NCI-H82 treated with DMSO at 0.1 percent for 48 hours (cell line): Measurements from ENCODE around the gene THBS3.
"Not testable (repeated sequence)": the region's sequence is repeated elsewhere in the genome, so short reads cannot be mapped to it uniquely, and the experiment has no call there.

Experiments
- DNase-seq: peaks from one replicate; lab custom pipeline; 2025; ENCODE audit not compliant: unreplicated experiment; lab: John Stamatoyannopoulos, UW

THBS3 gene

GRCh38 chr1:155207806-155208540 is at the start of gene THBS3:
Gene THBS3 (minus strand): TSS chr1:155207897. CDS start chr1:155207876, 21 bp downstream.
- DNase-seq = peak; percentile 41

DNA sequence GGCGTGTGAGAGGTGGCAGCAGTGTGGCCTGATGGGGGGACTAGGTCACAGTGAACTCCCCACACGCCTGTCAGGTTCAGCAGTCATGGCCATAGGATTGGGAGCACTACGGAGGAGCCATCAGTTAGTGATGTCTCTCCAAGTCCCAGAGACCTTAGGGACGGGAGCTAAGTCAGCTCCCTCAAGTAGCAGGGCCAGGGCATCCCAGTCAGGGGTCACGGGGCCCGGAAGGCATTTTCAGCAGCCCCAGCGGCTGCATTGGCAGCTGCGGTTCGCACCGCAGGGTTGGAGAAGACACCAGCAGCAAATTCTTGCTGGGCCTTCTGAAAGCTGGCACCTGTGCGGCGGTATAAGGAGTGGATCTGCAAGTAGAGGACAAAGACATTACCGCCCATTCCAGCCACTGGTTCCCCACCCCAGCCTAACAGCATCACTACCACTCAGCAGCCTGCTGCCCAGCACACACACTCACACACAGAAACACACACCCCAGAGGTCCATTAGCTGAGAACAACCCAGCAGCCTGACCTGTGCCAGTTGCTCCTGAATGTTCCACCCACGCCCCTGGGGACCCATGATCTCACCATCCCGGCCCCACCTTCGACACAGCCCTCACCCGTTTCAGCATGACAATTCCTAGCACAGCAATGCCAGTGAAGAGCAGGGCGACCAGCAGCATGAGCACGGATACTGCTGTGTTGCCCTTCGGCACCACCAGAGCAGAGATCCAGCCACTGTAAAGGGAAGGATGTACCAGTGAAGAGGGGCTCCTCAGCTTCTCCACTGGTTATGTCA is 48.6 kb upstream of the THBS3 start:
- DNase-seq = no peak

DNA sequence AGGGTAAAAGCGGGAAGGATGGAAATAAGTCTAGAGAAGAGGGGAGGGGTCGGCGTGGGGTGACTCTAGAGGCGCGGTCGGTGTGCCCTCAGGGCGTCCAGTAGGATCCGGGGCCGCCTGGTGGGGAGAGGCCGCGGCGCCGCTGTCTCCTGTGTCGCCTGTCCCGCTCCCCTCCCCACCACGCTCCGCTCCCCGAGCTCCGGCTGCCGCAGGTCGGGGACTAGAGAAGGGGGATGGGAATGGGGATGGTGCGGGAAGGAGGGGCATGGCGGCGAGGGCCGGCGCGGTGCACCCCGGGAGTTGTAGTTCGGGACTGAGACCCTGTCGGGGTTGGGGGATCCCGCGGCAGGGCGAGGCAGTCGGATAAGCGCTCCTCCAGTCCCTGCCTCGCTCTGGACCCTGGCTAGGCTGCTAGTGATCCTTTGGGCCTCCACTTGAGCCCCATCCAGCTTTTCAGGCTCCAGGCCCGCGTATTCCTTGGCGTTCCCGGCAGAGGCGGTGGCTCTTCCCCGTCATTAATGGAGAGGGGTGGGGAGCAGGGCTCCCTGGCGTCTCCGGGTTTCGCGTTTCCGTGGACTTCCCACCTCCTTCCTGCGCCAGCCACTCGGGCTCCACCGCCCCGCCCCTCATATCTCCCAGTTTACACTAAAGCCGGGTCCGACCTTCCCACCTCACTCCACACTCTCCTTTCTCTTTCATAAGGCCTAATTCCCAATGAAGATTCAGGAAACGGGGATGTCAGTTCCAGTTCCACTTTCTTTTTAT is 47.7 kb upstream of the THBS3 start, which contains the start of gene ENTREP3:
TSS of gene ENTREP3 (minus strand) at position 241 of the 765 bp plus-strand sequence. CDS start 606 bp downstream, outside the sequence.
- peak; percentile 78 for DNase-seq

GRCh38 chr1:155254714-155255242 is 47.1 kb upstream of the THBS3 start:
- DNase-seq = no peak

- no peak for DNase-seq
These were observed 46.6 kb upstream of the THBS3 start for GRCh38 chr1:155254228-155254713.

DNA sequence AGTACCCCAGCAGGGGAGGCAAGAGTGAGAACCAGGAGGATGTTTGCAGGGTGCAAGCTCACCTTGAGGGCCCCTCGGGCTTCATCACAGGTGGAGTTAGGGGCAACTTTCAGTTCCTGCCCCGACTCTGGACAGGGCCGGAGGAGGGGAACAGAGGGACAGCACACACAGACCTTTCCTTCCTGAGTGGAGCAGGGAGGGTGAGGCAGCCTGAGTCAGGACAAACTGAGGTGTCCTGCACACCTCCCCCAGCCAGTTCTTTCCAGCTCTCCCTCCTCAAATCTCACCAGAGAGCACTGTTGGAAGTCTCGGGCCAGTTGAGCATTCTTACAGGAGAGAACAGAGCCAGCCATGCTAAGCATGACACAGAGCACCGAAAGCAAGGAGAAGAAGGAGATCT is 46.1 kb upstream of the THBS3 start:
- DNase-seq = no peak

DNA sequence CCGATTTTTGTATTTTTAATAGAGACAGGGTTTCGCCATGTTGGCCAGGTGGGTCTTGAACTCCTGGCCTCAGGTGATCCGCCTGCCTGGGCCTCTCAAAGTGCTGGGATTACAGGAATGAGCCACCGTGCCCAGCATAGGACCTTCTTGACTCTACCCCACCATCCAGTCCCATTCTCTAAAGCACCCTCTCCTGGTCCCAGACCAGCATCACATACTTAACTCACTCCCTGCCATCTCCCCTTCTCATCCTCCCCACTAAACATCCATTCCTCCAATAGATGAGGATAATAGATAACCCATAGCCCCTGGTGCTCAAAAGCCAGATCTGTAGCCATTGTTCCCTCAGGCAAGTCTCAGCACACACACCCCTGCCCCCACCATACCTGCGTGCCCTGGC is 45.5 kb upstream of the THBS3 start:
- no peak for DNase-seq

- no peak for DNase-seq
These were observed 43.9 kb upstream of the THBS3 start for GRCh38 chr1:155251566-155251965.

DNA sequence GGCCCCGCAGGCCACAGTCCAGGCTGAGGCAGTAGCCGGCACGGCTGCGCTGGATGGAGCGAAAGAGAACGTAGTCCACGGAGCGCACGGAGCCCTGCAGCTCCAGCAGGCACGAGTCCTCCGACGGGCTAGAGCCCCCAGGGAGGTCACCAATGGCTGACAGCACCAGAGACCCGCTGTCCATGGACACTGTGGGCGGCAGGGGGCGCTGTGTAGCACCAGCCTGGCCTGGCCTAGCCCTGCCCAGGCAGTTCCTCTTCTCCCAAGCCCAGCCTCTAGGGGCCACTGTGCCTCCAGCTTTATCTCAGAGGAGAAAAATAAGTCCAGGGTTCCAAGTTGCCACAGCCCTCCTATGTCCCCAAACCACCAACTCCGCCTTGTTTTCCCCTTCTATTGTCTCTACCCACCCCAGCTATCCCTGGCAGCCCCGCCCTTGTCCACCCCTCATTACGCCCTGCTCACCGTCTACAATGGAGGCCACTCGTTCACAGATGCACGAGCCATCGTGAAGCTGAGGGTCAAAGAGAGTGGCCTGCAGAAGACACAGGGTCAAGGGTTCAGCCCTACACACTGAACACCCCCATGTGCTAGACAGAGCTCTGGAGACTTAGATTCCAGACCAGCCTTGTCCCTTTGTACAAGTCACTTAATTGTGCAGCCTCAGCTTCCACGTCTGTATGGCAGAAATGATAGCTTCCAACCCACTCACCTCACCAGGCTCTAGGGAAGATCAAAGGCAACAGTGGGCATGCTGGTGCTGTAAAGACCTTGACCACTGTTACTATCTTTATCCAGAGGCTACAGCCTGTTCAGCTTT is 43.1 kb upstream of the THBS3 start:
- peak; percentile 91 for DNase-seq

- DNase-seq = no peak
These were observed 42.5 kb upstream of the THBS3 start for GRCh38 chr1:155250246-155250632.

DNA sequence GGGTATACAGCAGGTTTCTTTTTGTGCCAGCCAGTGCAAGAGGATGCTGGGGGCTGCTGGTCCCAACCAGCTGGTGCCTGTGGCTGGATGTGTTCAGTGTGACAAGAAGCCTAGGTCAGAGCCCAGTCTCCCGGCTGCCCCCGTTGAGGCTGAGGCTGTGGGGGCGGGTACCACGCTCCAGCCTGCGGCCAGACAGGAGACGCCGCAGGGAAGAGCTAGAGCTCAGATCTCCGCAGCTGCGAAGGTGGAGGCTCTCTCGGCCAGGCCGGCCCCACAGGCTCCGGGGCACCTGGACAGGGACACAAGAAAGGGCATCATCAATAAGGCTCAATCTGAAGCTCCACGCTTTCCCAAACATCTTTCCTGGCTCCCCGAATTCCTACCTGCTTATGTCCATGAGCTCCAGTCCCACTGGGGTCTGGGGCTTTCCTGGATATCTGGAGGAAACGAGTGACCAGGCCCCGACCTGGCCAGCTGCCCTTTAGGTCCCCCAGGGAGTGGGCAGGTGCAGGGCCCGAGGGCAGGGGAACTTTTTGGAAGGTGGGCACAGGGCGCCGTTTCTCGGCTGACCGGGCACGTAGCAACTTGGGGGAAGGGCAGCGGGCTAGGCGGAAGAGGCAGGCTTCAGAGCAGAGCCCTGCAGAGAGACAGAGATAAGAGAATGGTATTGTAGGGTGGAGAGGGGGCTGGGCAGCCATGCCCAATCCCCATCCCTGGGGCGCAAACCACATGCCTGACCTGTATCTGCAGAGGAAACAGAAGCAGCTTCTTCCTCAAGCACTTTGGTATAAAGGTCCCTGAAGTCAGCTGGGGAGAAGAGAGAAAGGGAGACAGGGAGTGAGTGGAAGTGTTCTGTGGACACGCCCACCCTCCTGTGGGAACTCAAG is 40.2 kb upstream of the THBS3 start:
- DNase-seq = no peak

- DNase-seq = not testable (repeated sequence)
These were observed 39.1 kb upstream of the THBS3 start for GRCh38 chr1:155246796-155247195.

- DNase-seq = no peak
These were observed 37.4 kb upstream of the THBS3 start for GRCh38 chr1:155245163-155245524.

DNA sequence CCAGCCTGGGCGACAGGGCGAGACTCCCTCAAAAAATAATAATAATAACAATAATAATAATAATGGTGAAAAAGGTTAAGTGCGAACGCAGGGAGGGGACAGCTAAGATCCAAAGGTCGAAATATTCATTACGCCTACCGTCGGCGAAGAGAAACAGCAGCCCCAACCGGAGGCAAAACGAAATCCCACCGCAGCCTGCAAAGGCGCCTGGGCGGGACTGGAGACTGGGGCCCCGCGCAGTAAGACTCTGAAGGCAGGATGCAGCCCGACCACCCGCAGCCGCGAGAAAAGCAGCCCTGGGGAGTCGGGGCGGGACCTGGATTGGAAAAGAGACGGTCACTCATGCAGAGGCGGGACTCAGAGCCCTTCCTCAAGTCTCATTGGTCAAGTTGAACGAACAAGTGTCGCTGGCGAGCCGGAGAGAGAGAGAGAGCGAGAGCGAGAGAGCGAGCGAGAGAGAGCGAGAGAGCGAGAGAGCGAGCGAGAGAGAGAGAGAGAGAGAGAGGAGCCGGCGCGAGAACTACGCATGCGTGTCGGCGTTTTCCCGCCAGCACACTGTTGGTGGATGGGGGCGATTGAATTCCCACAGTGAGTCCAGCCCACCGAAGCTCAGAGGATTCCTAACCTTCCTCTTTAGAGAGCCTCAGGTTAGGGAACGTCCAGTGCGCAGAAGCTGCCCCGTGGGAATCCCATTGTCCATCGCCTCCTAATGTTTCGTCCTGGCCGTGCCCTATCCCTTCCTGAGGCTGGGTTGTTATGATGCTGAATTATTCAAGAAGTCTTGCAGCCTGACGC is 36.9 kb upstream of the THBS3 start:
- peak; percentile 98 for DNase-seq

GRCh38 chr1:155242805-155243358 is 35.2 kb upstream of the THBS3 start:
- no peak for DNase-seq

DNA sequence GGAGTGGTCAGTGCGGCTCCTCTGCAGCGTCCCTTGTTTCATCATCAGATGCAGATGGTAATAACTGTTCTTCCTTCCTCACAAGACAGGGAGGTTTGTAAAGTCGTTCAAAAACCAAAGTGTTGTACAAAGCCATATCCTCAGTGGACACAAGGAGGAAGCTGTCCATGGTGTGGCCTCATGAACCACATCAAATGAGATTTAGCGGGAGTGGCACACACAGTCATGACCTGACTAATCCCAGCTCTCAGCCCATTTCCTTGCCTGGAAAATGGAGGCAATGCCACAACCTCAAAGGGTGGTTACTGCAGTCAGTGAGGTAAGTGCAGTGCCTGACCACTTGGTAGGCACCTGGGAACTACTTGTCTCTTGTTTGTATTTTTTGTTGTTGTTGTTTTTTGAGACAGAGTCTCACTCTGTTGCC is 34.2 kb upstream of the THBS3 start:
- no peak for DNase-seq

DNA sequence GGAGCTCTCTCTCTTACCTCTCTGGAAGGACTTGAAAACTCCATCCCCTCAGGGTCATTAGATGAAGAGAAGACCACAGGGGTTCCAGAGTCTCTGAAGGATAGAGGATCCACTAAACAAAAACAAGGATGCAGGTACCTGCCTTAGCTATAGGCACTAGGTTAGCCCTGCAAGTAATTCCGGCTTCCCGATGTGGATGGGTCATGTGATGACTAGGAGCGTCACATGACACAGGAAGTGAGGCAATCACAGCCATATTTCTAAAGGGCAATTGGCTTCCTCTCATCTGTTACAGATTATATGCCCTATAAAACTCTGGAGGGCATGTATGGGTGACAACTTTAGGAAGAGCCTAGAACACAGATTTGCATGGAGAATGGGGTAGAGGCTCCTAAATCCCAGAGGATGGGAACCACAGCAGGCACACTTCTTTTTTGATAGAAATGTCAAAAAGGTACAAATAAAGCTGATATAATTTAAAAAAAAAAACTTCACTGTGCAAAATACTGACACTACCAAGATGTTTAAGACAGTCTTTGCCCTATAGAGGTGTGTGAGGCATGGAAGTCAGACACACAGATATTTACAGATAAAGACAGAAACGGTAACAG is 33.5 kb upstream of the THBS3 start:
- DNase-seq = peak; percentile 71

- DNase-seq = no peak
These were observed 28.8 kb upstream of the THBS3 start for GRCh38 chr1:155236451-155236850.
